ENCODE measurements around the gene NT5DC2.

NT5DC2 gene

DNA sequence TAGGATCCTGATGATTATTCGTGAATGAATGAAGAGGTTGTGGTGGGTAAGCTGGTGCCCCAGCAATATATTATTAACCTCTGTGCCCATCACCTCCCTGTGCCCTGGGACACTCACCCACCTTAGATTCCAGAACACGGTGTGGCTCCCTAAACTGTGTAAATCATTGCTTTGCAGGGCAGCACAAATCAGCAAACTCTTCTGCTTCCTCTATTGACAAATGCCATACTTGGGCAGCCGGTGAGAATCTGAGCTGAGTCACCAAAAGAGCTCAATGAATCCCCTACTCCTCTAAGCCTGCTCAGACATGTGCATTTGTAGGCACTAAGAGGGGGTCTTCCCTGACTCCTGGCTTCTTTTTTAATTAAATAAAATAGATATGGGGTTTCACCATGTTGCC lies 18.4 kb upstream of the NT5DC2 start:
- peak; percentile 14 for DNase-seq (ENCODE audit: low read depth)
- no peak overlapping the region for H3K4me3 ChIP-seq (ENCODE audit: low read depth, low read length)
- TF ChIP-seq MYC (IDR thresholded peaks at IDR 0.05; ENCODE audit: low read depth, low read length) = no peak
- TF ChIP-seq, protein P1, sequence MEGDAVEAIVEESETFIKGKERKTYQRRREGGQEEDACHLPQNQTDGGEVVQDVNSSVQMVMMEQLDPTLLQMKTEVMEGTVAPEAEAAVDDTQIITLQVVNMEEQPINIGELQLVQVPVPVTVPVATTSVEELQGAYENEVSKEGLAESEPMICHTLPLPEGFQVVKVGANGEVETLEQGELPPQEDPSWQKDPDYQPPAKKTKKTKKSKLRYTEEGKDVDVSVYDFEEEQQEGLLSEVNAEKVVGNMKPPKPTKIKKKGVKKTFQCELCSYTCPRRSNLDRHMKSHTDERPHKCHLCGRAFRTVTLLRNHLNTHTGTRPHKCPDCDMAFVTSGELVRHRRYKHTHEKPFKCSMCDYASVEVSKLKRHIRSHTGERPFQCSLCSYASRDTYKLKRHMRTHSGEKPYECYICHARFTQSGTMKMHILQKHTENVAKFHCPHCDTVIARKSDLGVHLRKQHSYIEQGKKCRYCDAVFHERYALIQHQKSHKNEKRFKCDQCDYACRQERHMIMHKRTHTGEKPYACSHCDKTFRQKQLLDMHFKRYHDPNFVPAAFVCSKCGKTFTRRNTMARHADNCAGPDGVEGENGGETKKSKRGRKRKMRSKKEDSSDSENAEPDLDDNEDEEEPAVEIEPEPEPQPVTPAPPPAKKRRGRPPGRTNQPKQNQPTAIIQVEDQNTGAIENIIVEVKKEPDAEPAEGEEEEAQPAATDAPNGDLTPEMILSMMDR (IDR thresholded peaks at IDR 0.05; ENCODE audit: low read depth, low read length) = no peak
- TF ChIP-seq POLR2A (IDR thresholded peaks at IDR 0.05; ENCODE audit: extremely low read depth, insufficient read length) = no peak
- TF ChIP-seq, protein P2, sequence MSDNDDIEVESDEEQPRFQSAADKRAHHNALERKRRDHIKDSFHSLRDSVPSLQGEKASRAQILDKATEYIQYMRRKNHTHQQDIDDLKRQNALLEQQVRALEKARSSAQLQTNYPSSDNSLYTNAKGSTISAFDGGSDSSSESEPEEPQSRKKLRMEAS (IDR thresholded peaks at IDR 0.05; ENCODE audit: low read depth, low read length) = no peak

DNA sequence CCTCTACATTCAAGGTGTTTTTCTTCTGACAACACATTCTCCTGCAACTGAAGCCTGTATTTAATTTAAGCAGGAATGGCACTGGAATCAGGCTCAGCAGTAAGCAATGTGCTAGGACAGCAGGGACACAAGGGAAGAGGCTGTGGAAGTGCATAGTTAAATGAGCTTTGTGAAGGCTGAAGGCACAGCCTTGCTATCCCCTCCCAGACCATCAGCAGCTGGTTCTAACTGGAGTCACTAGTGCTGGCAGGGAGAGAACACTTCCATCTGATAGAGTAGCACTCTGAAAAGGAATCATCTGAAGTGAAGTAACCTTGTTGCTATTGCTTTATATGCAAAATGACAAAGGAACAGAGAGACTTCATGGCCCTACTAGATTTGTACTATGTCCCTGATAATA lies 17.5 kb upstream of the NT5DC2 start:
- no peak for DNase-seq (ENCODE audit: low read depth)
- TF ChIP-seq, protein P1 (IDR thresholded peaks at IDR 0.05; ENCODE audit: low read depth, low read length) = no peak
- no peak for TF ChIP-seq MYC (IDR thresholded peaks at IDR 0.05; ENCODE audit: low read depth, low read length)
- no peak for TF ChIP-seq POLR2A (IDR thresholded peaks at IDR 0.05; ENCODE audit: extremely low read depth, insufficient read length)
- TF ChIP-seq, protein P2 (IDR thresholded peaks at IDR 0.05; ENCODE audit: low read depth, low read length) = no peak
- H3K4me3 ChIP-seq (ENCODE audit: low read depth, low read length) = no peak overlapping the region

DNA sequence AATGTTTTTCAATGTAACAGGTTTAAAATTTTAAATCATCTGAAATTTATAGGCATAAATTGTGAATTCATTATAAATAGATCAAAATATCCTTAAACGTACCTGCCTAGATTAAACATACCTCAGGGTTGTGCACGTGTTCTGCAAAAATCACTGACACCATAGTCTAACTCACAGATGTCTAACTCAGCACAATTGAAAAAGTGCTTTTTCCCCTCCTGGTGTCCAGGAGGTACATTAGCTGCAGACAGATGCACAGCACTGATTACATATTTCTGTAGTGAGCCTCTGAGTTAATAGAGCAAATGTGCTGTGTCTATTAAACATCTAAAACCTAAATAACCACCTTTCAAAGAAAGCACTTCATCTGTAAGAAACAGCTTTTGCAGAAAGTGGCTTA lies 13.5 kb upstream of the NT5DC2 start:
- no peak overlapping the region for H3K4me3 ChIP-seq (ENCODE audit: low read depth, low read length)
- no peak for DNase-seq (ENCODE audit: low read depth)
- TF ChIP-seq, protein P2 (IDR thresholded peaks at IDR 0.05; ENCODE audit: low read depth, low read length) = no peak
- TF ChIP-seq, protein P1 (IDR thresholded peaks at IDR 0.05; ENCODE audit: low read depth, low read length) = no peak
- TF ChIP-seq POLR2A (IDR thresholded peaks at IDR 0.05; ENCODE audit: extremely low read depth, insufficient read length) = no peak
- no peak for TF ChIP-seq MYC (IDR thresholded peaks at IDR 0.05; ENCODE audit: low read depth, low read length)

DNA sequence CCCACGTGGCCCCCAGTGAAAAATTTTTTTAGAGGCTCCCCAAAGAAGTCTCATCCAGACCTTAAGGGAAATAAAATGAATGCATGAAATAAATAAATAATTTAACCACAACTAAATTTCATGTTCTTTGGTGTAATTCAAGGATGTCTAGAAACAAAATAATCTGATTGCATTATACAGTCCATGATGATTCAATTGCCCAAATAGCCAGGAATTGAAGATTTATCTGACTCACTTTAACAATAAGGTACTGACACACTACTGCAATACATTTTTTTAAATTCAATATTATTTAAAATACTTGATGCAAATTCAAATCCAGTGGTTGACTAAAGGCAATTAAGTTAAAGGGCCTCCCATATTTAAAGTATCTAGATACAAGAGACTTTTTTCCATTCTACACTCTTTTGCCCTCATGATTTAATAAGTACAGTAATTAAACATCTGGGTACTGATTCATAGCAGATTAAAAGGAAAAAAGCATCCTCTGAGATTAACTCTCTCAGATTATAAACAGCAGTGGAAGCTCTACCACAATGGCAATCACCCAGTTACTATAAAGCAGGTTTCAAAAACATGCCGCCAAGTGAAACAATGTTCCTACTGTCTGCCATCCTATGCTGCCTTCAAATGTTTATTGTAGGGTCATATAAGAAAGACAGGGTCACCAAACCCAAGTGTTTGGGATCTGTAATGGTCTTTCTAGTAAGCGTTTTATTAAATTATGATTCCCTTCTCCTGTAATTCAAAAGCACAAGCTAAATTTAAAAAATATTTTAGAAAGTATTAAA lies 12.6 kb upstream of the NT5DC2 start:
- TF ChIP-seq, protein P2 (IDR thresholded peaks at IDR 0.05; ENCODE audit: low read depth, low read length) = no peak
- TF ChIP-seq, protein P1 (IDR thresholded peaks at IDR 0.05; ENCODE audit: low read depth, low read length) = no peak
- TF ChIP-seq POLR2A (IDR thresholded peaks at IDR 0.05; ENCODE audit: extremely low read depth, insufficient read length) (no peak), MYC (IDR thresholded peaks at IDR 0.05; ENCODE audit: low read depth, low read length) (no peak)
- no peak overlapping the region for H3K4me3 ChIP-seq (ENCODE audit: low read depth, low read length)
- DNase-seq (ENCODE audit: low read depth) = no peak

DNA sequence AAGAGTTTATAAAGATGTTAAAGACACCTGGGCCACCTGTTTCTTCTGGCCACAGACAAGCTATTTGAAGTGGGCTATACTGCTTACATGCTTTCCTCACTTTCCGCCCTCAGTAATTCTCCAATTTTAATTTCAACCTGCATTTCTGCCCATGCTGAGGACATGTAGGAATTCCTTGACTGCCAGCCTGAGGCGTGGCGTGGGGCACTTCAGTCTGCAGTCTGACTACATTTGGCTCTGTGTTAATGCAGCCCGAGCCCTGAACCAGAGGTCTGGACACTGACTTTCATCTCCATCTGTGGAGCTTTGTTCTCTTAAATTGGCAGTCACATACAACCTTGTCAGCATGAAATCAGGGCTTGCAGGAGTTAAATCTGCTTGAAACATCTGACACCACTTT lies 11.3 kb upstream of the NT5DC2 start:
- no peak for DNase-seq (ENCODE audit: low read depth)
- TF ChIP-seq, protein P1 (IDR thresholded peaks at IDR 0.05; ENCODE audit: low read depth, low read length) = no peak
- TF ChIP-seq, protein P2 (IDR thresholded peaks at IDR 0.05; ENCODE audit: low read depth, low read length) = no peak
- no peak for TF ChIP-seq POLR2A (IDR thresholded peaks at IDR 0.05; ENCODE audit: extremely low read depth, insufficient read length)
- TF ChIP-seq MYC (IDR thresholded peaks at IDR 0.05; ENCODE audit: low read depth, low read length) = no peak
- H3K4me3 ChIP-seq (ENCODE audit: low read depth, low read length) = no peak overlapping the region
